ENCODE data around the gene RNF150. TPM values are rescaled to one million over a fixed set of nuclear protein-coding genes. Genes with fewer than 3 reads are reported as not detected.
A peak's percentile ranks its signal among the peaks of the same experiment; 100 is the strongest.

The RNF150 gene
- total RNA-seq, 4 donors from 2014 or later: 13.1 to 24.3 (median 15.7) TPM

- Histone ChIP-seq H3K4me3 (no peak overlapping the region), H3K27ac (no peak overlapping the region), H3K9me3 (no peaks in the 10 kb centered on the region), H3K4me1 (no peaks in the 10 kb centered on the region), H3K27me3 (no peaks in the 10 kb centered on the region), H3K36me3 (no peaks in the 10 kb centered on the region)
- DNase-seq (ENCODE audit: low spot score in 2 of 2): no peak
- TF ChIP-seq EP300 (IDR thresholded peaks at IDR 0.05) (no peak), POLR2A (IDR thresholded peaks at IDR 0.05) (no peak)
- TF ChIP-seq, protein P1, sequence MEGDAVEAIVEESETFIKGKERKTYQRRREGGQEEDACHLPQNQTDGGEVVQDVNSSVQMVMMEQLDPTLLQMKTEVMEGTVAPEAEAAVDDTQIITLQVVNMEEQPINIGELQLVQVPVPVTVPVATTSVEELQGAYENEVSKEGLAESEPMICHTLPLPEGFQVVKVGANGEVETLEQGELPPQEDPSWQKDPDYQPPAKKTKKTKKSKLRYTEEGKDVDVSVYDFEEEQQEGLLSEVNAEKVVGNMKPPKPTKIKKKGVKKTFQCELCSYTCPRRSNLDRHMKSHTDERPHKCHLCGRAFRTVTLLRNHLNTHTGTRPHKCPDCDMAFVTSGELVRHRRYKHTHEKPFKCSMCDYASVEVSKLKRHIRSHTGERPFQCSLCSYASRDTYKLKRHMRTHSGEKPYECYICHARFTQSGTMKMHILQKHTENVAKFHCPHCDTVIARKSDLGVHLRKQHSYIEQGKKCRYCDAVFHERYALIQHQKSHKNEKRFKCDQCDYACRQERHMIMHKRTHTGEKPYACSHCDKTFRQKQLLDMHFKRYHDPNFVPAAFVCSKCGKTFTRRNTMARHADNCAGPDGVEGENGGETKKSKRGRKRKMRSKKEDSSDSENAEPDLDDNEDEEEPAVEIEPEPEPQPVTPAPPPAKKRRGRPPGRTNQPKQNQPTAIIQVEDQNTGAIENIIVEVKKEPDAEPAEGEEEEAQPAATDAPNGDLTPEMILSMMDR (IDR thresholded peaks at IDR 0.05): no peak
Measured at GRCh38 chr4:140846736-140847135, 286.5 kb downstream of the RNF150 start.

GRCh38 chr4:140844061-140844460, 289.2 kb downstream of the RNF150 start:
- no peaks in the 10 kb centered on the region for H3K27me3 ChIP-seq
- H3K9me3 ChIP-seq: peaks cover 0 to 8% (median 0%) of the 10 kb centered on the region in 4 donors
- H3K27ac ChIP-seq: no peak overlapping the region
- H3K4me3 ChIP-seq: no peak overlapping the region
- 62 to 81% methylated on average over 1 of the region's 1 CpG for WGBS, 2 donors
- H3K36me3 ChIP-seq: no peaks in the 10 kb centered on the region
- H3K4me1 ChIP-seq: peaks cover 0 to 13% (median 0%) of the 10 kb centered on the region in 4 donors
- no peak for TF ChIP-seq EP300 (IDR thresholded peaks at IDR 0.05)
- TF ChIP-seq, protein P1 (IDR thresholded peaks at IDR 0.05): no peak
- no peak for TF ChIP-seq POLR2A (IDR thresholded peaks at IDR 0.05)
- DNase-seq (ENCODE audit: low spot score in 2 of 2): no peak

- WGBS, 2 donors: 87 to 98% methylated on average over 2 of the region's 2 CpGs
- no peak for TF ChIP-seq POLR2A (IDR thresholded peaks at IDR 0.05)
- TF ChIP-seq, protein P1 (IDR thresholded peaks at IDR 0.05): no peak
- TF ChIP-seq EP300 (IDR thresholded peaks at IDR 0.05): no peak
Measured at GRCh38 chr4:140841186-140841585, 292.1 kb downstream of the RNF150 start.

GRCh38 chr4:140839888-140840790, 293.1 kb downstream of the RNF150 start:
- Histone ChIP-seq H3K4me3 (no peak overlapping the region), H3K9me3 (peaks cover 0 to 8% (median 0%) of the 10 kb centered on the region in 4 donors), H3K36me3 (no peaks in the 10 kb centered on the region), H3K27ac (peak overlapping the region in 1 of 4 donors; percentile 8), H3K4me1 (peaks cover 0 to 16% (median 0%) of the 10 kb centered on the region in 4 donors), H3K27me3 (no peaks in the 10 kb centered on the region)
- no peak for TF ChIP-seq POLR2A (IDR thresholded peaks at IDR 0.05)
- TF ChIP-seq, protein P1 (IDR thresholded peaks at IDR 0.05): no peak
- no peak for TF ChIP-seq EP300 (IDR thresholded peaks at IDR 0.05)
- WGBS, 2 donors: 36 to 37% methylated on average over 4 of the region's 4 CpGs
- no peak for DNase-seq (ENCODE audit: low spot score in 2 of 2)

More at GRCh38 chr4:140841186-140841585, 292.1 kb downstream of the RNF150 start:
- Histone ChIP-seq H3K36me3 (no peaks in the 10 kb centered on the region), H3K4me3 (no peak overlapping the region), H3K27ac (no peak overlapping the region), H3K27me3 (no peaks in the 10 kb centered on the region), H3K9me3 (peaks cover 0 to 8% (median 0%) of the 10 kb centered on the region in 4 donors), H3K4me1 (peaks cover 0 to 16% (median 0%) of the 10 kb centered on the region in 4 donors)
- DNase-seq (ENCODE audit: low spot score in 2 of 2): no peak

DNA sequence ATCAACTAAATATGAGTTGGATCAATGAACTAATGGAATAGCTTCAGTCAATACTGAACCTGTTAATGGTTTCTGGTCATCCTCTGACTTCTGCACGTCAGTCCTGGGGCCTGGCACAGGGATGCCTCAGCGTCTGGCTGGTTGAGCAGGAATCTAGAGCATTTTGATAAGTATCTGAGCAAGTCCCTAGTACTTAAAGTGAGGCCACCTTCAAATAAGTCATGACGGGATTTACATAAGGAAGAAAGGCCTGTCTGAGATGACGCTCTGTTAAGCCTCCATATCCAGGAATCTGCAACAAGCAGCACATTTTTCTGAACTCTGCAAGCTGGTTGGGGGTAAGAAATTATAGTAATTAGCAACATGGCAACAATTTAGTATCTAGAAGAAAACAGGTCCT, 293.9 kb downstream of the RNF150 start:
- peaks cover 0 to 16% (median 0%) of the 10 kb centered on the region in 4 donors for H3K4me1 ChIP-seq
- DNase-seq (ENCODE audit: low spot score in 2 of 2): no peak
- peaks cover 0 to 8% (median 0%) of the 10 kb centered on the region in 4 donors for H3K9me3 ChIP-seq
- no peaks in the 10 kb centered on the region for H3K27me3 ChIP-seq
- WGBS, 2 donors: 42 to 48% methylated on average over 4 of the region's 4 CpGs
- no peaks in the 10 kb centered on the region for H3K36me3 ChIP-seq
- H3K27ac ChIP-seq: peak overlapping the region in 1 of 4 donors; percentile 8
- H3K4me3 ChIP-seq: no peak overlapping the region
- TF ChIP-seq, protein P1 (IDR thresholded peaks at IDR 0.05): no peak
- TF ChIP-seq POLR2A (IDR thresholded peaks at IDR 0.05): no peak
- TF ChIP-seq EP300 (IDR thresholded peaks at IDR 0.05): no peak

Data from tibial nerve (tissue), 4 donors.